ENCODE data around the gene TNFSF18. TPM values are rescaled to one million over a fixed set of nuclear protein-coding genes. Genes with fewer than 3 reads are reported as not detected.

TNFSF18 gene
- total RNA-seq, 2 donors from 2014 or later = not detected

GRCh38 chr1:173062150-173062938 lies 11.6 kb upstream of the TNFSF18 start:
- Histone ChIP-seq H3K4me3 (no peak overlapping the region), H3K4me1 (no peaks in the 10 kb centered on the region), H3K9me3 (peaks cover 0 to 4% of the 10 kb centered on the region in 2 donors), H3K36me3 (no peaks in the 10 kb centered on the region), H3K27ac (no peak overlapping the region), H3K27me3 (no peaks in the 10 kb centered on the region)
- DNase-seq (ENCODE audit: low spot score) = no peak
- no peak for TF ChIP-seq CTCF (IDR thresholded peaks at IDR 0.05)

DNA sequence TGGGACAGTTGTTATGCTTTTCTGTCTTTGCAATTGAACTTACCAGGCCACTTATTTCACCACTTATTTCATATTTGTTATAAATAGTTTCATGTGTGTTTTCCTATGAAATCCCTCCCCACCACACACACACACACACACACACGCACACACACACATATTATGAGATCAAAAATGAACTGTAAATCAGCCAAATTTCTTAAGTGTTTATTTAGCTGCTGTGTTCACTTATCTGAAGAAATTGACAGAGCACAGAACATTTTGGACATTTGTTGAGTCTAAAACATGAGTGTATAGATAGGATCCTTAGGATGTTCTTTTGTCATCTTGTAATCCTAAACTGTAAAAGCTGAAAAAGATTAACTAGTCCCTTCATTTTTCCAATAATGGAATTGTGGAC lies 7.8 kb upstream of the TNFSF18 start:
- H3K27ac ChIP-seq = no peak overlapping the region
- H3K9me3 ChIP-seq = no peaks in the 10 kb centered on the region
- H3K4me3 ChIP-seq = no peak overlapping the region
- TF ChIP-seq CTCF (IDR thresholded peaks at IDR 0.05) = no peak
- H3K27me3 ChIP-seq = no peaks in the 10 kb centered on the region
- DNase-seq (ENCODE audit: low spot score) = no peak
- H3K4me1 ChIP-seq = no peaks in the 10 kb centered on the region
- H3K36me3 ChIP-seq = no peaks in the 10 kb centered on the region

GRCh38 chr1:173057984-173058383 lies 7.2 kb upstream of the TNFSF18 start:
- Histone ChIP-seq H3K9me3 (no peaks in the 10 kb centered on the region), H3K27ac (no peak overlapping the region), H3K27me3 (no peaks in the 10 kb centered on the region), H3K4me3 (no peak overlapping the region), H3K36me3 (no peaks in the 10 kb centered on the region), H3K4me1 (no peaks in the 10 kb centered on the region)
- TF ChIP-seq CTCF (IDR thresholded peaks at IDR 0.05) = no peak
- DNase-seq (ENCODE audit: low spot score) = no peak

DNA sequence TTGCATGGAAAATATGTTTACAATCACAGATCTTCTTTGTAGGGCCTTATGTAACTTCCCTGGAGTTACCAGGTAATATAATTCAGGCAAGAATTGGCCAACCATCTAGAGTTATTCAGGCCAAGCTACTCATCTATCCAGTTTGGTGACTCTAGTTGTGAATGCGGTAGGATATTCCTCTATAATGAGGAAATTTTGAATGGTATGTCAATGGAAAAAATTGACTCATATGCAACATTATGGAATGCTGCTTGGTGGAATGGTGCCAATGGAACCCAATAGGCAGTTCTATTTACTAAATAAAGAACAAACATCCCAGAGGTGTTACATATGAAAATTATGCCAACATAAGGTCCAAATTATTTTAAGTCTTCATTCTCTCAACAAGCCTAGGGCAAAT lies 5.6 kb upstream of the TNFSF18 start:
- Histone ChIP-seq H3K9me3 (no peaks in the 10 kb centered on the region), H3K27me3 (no peaks in the 10 kb centered on the region), H3K4me1 (peaks cover 0 to under 1% of the 10 kb centered on the region in 2 donors), H3K36me3 (no peaks in the 10 kb centered on the region), H3K4me3 (no peak overlapping the region), H3K27ac (no peak overlapping the region)
- no peak for DNase-seq (ENCODE audit: low spot score)
- no peak for TF ChIP-seq CTCF (IDR thresholded peaks at IDR 0.05)

DNA sequence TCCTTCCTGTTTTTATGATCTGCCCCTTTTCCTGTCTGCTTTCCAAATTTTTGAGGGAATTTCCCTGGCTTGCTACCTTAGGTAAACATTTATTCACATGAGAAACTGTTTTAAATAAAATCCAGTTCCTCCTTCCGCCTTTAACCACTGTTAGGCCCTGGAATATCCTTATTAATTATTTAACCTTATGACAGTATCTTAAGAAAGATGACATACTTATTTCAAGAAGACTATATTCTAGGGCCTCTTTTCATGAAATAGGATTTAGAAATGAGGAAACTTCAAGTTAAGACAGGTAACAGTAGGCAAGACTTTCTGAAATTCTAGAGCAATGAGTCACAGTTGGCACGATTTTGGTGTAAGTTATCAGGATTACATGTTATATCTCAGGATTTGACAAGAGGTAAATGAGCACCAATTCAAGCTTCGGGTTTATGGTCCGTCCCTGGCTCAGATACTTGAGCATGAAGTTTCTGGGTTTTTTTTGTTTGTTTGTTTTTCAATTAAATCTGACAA lies 2.0 kb upstream of the TNFSF18 start:
- TF ChIP-seq CTCF (IDR thresholded peaks at IDR 0.05) = no peak
- Histone ChIP-seq H3K36me3 (no peaks in the 10 kb centered on the region), H3K27ac (no peak overlapping the region), H3K27me3 (no peaks in the 10 kb centered on the region), H3K4me3 (no peak overlapping the region), H3K9me3 (no peaks in the 10 kb centered on the region), H3K4me1 (peaks cover 0 to 5% of the 10 kb centered on the region in 2 donors)
- DNase-seq (ENCODE audit: low spot score) = no peak

DNA sequence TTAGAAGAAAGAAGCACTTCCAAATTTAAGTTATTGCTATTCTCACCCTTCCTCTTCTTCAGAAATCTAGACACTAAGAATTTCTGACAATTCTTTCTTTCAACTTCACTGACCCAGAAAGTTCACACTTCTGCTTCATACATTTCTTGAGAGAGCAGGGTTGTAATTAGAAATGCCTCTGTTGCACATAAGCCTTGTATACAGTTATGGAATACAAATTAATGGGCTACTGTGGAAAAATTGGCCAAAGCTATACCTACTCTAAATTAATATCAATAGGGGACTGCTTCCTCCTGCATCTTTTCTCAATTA lies 1.5 kb downstream of the TNFSF18 start:
- H3K9me3 ChIP-seq = no peaks in the 10 kb centered on the region
- H3K4me1 ChIP-seq = peaks cover 0 to 5% of the 10 kb centered on the region in 2 donors
- no peak for TF ChIP-seq CTCF (IDR thresholded peaks at IDR 0.05)
- no peak for DNase-seq (ENCODE audit: low spot score)
- no peaks in the 10 kb centered on the region for H3K36me3 ChIP-seq
- no peak overlapping the region for H3K27ac ChIP-seq
- H3K4me3 ChIP-seq = no peak overlapping the region
- H3K27me3 ChIP-seq = no peaks in the 10 kb centered on the region
